Measurements from ENCODE around the gene MAP7D2.

MAP7D2 gene

DNA sequence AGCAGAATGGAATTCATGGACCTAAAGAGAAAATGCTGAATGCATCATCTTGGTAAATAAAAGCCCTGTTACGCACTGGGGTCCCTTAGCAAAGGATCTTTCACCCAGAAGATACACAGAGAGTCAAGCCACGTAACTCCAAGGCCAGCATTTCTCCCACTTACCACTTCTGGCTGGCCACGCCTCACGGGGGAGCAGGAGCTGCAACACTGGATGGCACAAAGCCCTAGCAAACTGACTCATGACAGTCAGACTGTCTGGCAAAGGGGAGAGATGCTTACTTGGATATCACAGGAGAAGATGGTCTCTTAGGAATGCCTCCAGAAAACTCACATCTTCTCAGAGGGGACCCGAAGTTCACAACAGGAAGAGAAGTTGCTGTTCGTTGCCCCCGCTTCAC lies 74.5 kb downstream of the MAP7D2 start:
- Histone ChIP-seq H3K4me1 (ENCODE audit: insufficient read depth, low read length) (no peaks in the 10 kb centered on the region), H3K36me3 (ENCODE audit: insufficient read depth, low read length) (no peaks in the 10 kb centered on the region), H3K9me3 (ENCODE audit: control insufficient read depth, insufficient read depth, low read length) (no peaks in the 10 kb centered on the region), H3K9ac (ENCODE audit: low read depth, low read length) (no peak overlapping the region)

DNA sequence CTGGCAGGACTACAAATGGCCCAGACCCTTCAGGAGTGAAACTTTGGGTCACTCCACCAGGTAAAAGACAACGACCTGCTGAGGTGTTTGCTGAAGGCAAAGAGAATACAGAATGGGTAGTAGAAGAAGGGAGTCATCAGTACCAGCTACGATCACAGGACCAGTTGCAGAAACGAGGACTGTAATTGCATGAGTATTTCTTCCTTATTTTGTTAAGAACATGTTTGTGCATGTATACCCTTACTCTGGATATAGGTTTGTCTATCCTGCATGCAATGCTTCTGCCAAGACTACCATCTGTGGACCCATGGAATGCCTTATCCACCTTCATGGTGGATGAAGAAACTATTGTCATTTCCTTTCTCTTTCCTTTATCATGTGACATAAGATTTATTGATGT lies 77.7 kb downstream of the MAP7D2 start:
- no peaks in the 10 kb centered on the region for H3K9me3 ChIP-seq (ENCODE audit: control insufficient read depth, insufficient read depth, low read length)
- no peak overlapping the region for H3K9ac ChIP-seq (ENCODE audit: low read depth, low read length)
- no peaks in the 10 kb centered on the region for H3K4me1 ChIP-seq (ENCODE audit: insufficient read depth, low read length)
- H3K36me3 ChIP-seq (ENCODE audit: insufficient read depth, low read length): no peaks in the 10 kb centered on the region

DNA sequence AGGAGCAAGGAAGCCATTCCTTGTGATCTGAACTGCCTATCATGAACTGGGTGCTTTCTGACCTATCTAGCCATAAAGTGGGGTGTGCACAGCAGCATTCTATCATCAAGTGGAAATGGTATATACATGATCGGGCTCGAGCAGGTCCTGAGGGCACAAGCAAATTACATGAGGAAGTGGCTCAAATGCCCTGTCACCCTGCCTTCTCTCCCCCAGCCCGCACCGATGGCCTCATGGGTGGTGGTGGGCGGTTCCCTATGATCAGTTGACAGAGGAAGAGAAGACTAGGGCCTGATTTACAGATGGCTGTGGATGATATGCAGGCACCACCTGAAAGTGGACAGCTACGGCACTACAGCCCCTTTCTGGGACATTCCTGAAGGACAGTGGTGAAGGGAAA lies 79.5 kb downstream of the MAP7D2 start:
- Histone ChIP-seq H3K4me1 (ENCODE audit: insufficient read depth, low read length) (no peaks in the 10 kb centered on the region), H3K9ac (ENCODE audit: low read depth, low read length) (no peak overlapping the region), H3K9me3 (ENCODE audit: control insufficient read depth, insufficient read depth, low read length) (no peaks in the 10 kb centered on the region), H3K36me3 (ENCODE audit: insufficient read depth, low read length) (no peaks in the 10 kb centered on the region)

DNA sequence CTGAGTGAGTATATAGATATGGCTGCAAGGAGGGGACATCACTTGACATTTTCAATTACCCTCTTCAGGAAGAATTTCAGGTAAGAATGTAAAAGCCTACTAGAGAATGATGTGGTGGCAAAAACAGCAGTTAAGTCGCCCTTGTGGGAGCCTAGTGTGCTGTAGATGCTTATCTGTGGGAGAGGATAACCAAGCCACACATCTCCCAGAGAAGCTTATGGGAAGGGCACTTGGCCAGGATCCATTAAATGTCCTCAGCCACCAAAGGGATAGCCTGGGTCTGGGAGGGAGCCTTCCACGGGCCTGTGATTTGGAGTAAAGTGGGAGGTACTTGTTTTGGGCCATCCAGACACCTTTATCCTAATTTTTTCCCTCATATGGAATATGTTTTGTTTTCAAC lies 84.5 kb downstream of the MAP7D2 start:
- H3K4me1 ChIP-seq (ENCODE audit: insufficient read depth, low read length): no peaks in the 10 kb centered on the region
- no peak overlapping the region for H3K9ac ChIP-seq (ENCODE audit: low read depth, low read length)
- H3K9me3 ChIP-seq (ENCODE audit: control insufficient read depth, insufficient read depth, low read length): no peaks in the 10 kb centered on the region
- H3K36me3 ChIP-seq (ENCODE audit: insufficient read depth, low read length): no peaks in the 10 kb centered on the region

DNA sequence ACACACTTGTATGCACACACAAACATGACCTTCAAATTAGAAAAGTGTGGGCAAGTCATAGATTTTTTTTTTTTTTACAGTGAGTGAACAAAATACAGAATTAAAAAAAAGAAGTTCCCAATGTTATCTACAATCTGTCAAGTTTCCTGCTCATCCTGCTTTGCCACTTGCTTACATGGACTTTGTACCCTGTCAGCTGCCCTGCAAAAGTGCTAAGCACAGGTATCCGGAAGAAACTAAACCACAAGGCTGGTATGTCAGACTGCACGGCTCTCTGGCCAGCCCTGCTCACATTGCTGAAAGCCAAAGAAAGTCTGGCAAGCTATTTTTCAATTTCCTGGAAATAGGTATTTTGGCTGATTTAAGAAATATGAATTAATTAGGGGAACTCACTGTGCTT lies 87.0 kb downstream of the MAP7D2 start:
- H3K36me3 ChIP-seq (ENCODE audit: insufficient read depth, low read length): no peaks in the 10 kb centered on the region
- no peak overlapping the region for H3K9ac ChIP-seq (ENCODE audit: low read depth, low read length)
- peaks cover 9% of the 10 kb centered on the region for H3K4me1 ChIP-seq (ENCODE audit: insufficient read depth, low read length)
- H3K9me3 ChIP-seq (ENCODE audit: control insufficient read depth, insufficient read depth, low read length): no peaks in the 10 kb centered on the region

DNA sequence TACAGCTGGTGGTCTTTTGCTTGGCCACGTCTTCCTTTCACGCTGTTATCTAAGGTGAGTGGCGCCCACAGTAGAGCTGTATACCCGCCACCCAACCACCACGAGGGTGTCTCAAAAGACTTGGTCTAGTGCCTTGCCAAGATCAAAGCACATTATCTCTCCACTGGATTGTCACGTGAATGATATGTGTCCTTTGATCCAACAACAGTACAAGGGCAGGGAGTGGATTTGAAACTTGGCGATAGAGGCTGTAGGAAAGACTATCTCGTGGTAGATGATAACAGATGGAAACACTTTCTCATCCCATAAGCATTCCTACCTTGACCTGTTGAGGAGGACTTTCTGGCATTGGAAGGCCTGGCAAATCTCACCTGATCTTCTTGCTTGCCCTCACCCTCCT lies 88.1 kb downstream of the MAP7D2 start:
- Histone ChIP-seq H3K4me1 (ENCODE audit: insufficient read depth, low read length) (peaks cover 9% of the 10 kb centered on the region), H3K9ac (ENCODE audit: low read depth, low read length) (no peak overlapping the region), H3K36me3 (ENCODE audit: insufficient read depth, low read length) (no peaks in the 10 kb centered on the region), H3K9me3 (ENCODE audit: control insufficient read depth, insufficient read depth, low read length) (no peaks in the 10 kb centered on the region)

DNA sequence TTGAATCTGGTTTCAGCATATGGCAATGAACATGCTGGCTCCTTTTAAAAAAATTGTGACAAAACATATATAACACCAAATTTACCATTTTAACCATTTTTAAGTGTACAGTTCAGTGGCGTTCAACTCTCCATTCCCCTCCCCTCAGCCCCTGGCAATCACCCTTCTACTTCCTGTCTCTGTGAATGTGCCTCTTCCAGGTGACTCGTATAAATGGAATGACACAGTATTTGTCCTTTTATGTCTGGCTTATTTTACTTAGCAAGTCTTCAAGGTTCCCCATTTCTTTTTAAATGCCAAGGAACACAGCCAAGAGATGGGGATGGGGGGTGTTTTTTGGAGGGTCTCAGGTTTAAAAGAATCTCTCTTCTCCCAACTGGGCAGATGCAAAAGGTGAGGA lies 90.4 kb downstream of the MAP7D2 start:
- H3K4me1 ChIP-seq (ENCODE audit: insufficient read depth, low read length): peaks cover 9% of the 10 kb centered on the region
- no peaks in the 10 kb centered on the region for H3K36me3 ChIP-seq (ENCODE audit: insufficient read depth, low read length)
- H3K9me3 ChIP-seq (ENCODE audit: control insufficient read depth, insufficient read depth, low read length): no peaks in the 10 kb centered on the region
- no peak overlapping the region for H3K9ac ChIP-seq (ENCODE audit: low read depth, low read length)

DNA sequence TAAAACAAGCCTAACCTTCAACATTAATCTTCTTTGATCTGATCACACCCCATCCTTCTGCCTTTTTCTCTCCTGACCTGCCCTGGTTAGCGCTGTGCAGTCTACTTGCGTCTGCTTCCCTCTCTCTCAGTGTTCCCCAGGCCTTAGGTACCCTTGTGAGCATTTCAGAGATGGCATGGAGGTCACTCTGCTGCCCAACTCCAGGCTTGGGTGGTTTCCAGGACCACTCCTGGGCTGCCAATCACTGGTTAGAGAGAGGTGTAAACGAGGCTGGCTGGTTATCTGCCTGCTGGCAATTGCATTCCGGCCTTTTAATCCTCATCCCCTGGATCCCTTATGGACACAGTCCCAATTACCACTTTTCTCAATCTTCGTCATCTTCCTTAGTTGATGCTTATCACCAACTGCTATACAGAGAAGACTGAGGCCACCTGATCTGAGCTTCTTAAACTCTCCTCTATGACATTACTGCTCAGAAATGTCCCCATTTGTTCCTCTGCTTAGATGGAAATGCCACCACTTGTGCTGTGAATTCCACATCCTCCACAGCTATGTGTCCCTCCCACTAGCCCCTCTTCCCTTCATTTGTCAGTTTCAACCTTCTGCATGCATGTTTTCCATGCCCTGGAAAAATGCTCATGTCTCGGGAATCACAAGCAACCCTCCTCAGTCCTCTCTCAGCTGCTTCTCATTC lies 96.9 kb downstream of the MAP7D2 start:
- no peaks in the 10 kb centered on the region; the same call in 1 of the 2 replicates for H3K9me3 ChIP-seq (ENCODE audit: control insufficient read depth, insufficient read depth, low read length)
- no peak overlapping the region for H3K9ac ChIP-seq (ENCODE audit: low read depth, low read length)
- H3K36me3 ChIP-seq (ENCODE audit: insufficient read depth, low read length): no peaks in the 10 kb centered on the region
- H3K4me1 ChIP-seq (ENCODE audit: insufficient read depth, low read length): no peaks in the 10 kb centered on the region

DNA sequence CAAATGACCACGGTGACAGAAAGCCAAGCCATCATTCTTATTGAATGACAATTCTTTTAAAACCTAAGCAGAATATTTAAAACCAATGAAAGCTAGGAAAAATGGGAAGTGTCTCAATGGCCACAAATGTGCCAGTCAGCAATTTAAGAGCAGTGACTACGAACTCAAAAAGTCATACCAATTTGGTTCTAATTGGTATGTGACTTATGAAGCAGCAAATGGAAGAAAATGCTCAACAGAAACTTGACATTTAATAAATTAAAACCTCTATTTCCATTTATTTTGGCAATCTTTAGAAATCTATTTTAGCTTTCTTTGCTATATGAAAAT lies 100.1 kb downstream of the MAP7D2 start:
- Histone ChIP-seq H3K9ac (ENCODE audit: low read depth, low read length) (no peak overlapping the region), H3K9me3 (ENCODE audit: control insufficient read depth, insufficient read depth, low read length) (no peaks in the 10 kb centered on the region; the same call in 1 of the 2 replicates), H3K36me3 (ENCODE audit: insufficient read depth, low read length) (no peaks in the 10 kb centered on the region), H3K4me1 (ENCODE audit: insufficient read depth, low read length) (no peaks in the 10 kb centered on the region)

DNA sequence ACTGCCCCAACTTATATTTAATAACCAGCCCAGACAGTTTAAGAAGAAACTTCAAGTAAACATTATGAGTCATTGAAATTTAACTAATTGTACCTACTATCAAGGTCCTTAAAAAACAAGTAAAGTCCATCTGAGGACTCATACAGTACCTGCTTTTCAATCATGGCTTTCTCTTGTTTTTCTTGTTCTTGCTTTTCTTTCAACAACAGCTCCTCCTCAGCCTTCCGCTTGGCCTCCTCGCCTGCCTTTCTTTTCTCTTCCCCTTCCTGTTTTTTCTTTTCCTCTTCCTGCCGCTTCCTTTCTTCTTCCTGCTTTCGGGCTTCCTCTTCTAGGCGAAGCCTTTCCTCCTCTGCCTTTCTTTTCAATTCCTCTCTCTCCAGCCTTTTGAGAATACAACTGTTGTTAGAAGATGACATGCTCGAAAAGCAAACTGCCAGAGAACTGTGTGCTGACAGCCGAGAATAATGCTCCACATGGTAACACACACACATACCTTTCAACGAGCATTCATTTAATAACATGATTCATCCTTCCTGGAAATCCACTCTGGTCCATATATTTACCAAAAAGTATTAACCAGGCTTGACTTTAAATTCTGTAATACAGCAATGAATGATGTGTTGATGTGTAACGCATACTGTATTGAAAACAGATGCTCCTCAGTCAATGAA lies 100.6 kb downstream of the MAP7D2 start:
- Histone ChIP-seq H3K4me1 (ENCODE audit: insufficient read depth, low read length) (no peaks in the 10 kb centered on the region), H3K36me3 (ENCODE audit: insufficient read depth, low read length) (no peaks in the 10 kb centered on the region), H3K9me3 (ENCODE audit: control insufficient read depth, insufficient read depth, low read length) (no peaks in the 10 kb centered on the region; the same call in 1 of the 2 replicates), H3K9ac (ENCODE audit: low read depth, low read length) (no peak overlapping the region)

DNA sequence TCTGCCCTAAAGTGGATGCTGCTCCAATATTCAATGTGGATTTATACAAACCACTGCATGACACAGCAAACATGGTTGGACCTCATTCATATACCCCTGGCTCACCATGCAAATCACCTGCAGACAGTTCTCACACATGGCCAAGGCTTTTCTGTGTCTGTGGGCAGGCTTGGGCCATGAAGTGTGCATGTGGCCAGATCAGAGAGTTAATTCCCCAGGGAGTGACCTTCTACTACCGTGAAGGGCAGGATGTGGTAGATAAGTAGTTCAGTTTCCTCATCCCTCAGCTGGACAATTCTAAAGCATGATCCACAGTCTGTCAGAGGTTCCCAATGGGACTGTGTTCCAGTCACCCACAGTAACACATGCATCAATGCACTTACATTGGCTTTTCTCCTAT lies 101.3 kb downstream of the MAP7D2 start:
- no peaks in the 10 kb centered on the region; the same call in 1 of the 2 replicates for H3K9me3 ChIP-seq (ENCODE audit: control insufficient read depth, insufficient read depth, low read length)
- H3K4me1 ChIP-seq (ENCODE audit: insufficient read depth, low read length): no peaks in the 10 kb centered on the region
- no peak overlapping the region for H3K9ac ChIP-seq (ENCODE audit: low read depth, low read length)

DNA sequence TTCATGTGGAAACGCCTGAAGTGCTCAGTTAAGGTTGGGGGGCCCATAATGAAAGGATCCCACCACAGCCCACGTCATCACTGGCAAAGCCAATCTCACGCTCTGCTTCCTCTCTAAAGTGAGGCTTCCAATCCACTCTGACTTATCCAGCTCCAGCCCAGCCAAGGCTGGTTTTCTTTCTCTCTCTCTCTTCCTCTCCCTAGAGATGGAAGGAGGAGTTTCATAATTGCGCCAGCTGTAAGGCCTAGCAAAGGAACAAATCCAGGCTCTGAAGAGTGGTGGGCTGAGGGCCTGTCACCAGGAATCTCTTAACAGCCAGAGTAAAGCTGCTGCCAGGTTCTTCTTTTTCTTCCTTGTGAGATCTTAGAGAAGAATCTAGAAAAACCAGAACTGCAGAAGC lies 105.1 kb downstream of the MAP7D2 start:
- Histone ChIP-seq H3K36me3 (ENCODE audit: insufficient read depth, low read length) (no peaks in the 10 kb centered on the region), H3K9me3 (ENCODE audit: control insufficient read depth, insufficient read depth, low read length) (no peaks in the 10 kb centered on the region; the same call in 1 of the 2 replicates), H3K9ac (ENCODE audit: low read depth, low read length) (no peak overlapping the region), H3K4me1 (ENCODE audit: insufficient read depth, low read length) (no peaks in the 10 kb centered on the region)

More for the DNA sequence above, 101.3 kb downstream of the MAP7D2 start:
- H3K36me3 ChIP-seq (ENCODE audit: insufficient read depth, low read length): no peaks in the 10 kb centered on the region

DNA sequence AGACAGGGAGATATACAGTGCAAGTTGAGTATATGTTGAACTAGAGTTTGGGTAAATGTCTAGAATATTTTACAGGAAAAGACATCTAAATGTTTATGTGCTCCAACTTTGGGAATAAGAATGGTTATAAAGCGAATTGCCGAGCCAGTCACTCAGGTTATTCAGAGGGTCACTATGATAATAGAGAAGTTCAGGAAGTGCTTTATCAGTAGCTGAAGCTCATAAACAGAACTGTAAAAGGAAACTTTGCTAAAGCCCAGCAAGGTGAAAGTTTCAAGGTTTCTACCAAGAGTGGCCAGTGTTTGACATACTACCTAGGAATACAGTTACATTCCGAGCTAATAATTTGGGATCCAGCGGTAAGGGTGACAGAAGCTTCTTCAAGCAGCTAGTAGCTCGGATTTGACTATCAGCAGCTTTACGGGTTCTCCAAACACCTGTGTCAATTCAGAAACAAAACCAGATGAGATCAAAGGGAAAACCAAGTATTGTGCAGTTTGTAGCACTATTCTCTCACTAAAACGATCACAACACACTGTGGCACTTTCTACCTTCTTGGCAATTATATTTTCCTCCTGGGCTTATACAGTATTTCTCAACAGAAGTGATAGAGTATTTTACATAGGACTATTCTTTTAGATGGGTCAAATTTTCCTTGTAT lies 108.6 kb downstream of the MAP7D2 start:
- Histone ChIP-seq H3K4me1 (ENCODE audit: insufficient read depth, low read length) (no peaks in the 10 kb centered on the region), H3K9ac (ENCODE audit: low read depth, low read length) (no peak overlapping the region)

DNA sequence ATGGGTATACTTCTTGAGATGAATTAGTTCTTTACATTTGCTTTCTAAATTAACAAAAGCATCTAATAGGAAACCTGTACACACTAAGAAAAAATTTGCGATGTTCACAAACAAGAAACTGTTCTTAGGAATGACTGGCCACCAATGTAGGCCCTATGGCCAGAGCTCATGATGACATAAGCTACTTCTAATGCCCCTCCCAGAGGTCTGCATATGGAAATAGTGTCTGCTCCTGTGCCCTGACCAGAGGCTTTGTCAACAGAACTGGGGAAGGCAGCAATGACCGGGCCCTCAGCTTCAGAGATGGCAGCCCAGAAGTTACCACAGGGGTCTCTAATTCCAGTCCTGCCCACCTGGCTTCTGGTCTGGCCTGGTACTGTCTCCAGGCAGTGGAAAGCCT lies 110.8 kb downstream of the MAP7D2 start:
- H3K9me3 ChIP-seq (ENCODE audit: control insufficient read depth, insufficient read depth, low read length): no peaks in the 10 kb centered on the region
- H3K36me3 ChIP-seq (ENCODE audit: insufficient read depth, low read length): no peaks in the 10 kb centered on the region
- no peak overlapping the region for H3K9ac ChIP-seq (ENCODE audit: low read depth, low read length)
- H3K4me1 ChIP-seq (ENCODE audit: insufficient read depth, low read length): no peaks in the 10 kb centered on the region

More for the DNA sequence above, 108.6 kb downstream of the MAP7D2 start:
- H3K36me3 ChIP-seq (ENCODE audit: insufficient read depth, low read length): no peaks in the 10 kb centered on the region
- no peaks in the 10 kb centered on the region for H3K9me3 ChIP-seq (ENCODE audit: control insufficient read depth, insufficient read depth, low read length)

DNA sequence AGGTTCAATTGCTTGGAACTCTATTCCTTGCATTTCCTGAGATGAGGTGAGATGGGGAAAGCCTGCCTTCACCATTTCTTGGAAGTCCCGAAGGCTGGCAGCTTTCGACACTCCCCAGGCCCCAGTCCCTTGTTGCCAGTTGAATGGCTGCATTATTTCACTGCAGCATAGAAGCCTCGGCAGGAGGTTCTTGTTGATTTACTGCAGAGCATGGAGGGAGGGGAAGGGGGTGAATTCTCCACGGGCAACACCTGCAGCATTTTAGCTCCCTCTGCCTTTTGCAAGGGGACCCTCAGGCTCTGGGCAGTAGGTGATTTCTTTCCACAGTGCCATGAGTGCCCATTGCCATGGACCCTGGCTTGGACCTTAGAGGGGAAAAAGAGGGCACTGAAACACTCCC lies 115.1 kb downstream of the MAP7D2 start:
- Histone ChIP-seq H3K9ac (ENCODE audit: low read depth, low read length) (no peak overlapping the region), H3K4me1 (ENCODE audit: insufficient read depth, low read length) (no peaks in the 10 kb centered on the region), H3K36me3 (ENCODE audit: insufficient read depth, low read length) (no peaks in the 10 kb centered on the region; the same call in 1 of the 2 replicates), H3K9me3 (ENCODE audit: control insufficient read depth, insufficient read depth, low read length) (no peaks in the 10 kb centered on the region)

Measured in ES-I3 (cell line).